ENCODE results near the gene KRTAP10-8. TPM values are rescaled to one million over a fixed set of nuclear protein-coding genes. Genes with fewer than 3 reads are reported as not detected.
A peak's percentile ranks its signal among the peaks of the same experiment; 100 is the strongest.
"Not testable (repeated sequence)": the region's sequence is repeated elsewhere in the genome, so short reads cannot be mapped to it uniquely, and the experiment has no call there.

KRTAP10-8 gene
- total RNA-seq, 2 donors from 2014 or later: not detected

DNA sequence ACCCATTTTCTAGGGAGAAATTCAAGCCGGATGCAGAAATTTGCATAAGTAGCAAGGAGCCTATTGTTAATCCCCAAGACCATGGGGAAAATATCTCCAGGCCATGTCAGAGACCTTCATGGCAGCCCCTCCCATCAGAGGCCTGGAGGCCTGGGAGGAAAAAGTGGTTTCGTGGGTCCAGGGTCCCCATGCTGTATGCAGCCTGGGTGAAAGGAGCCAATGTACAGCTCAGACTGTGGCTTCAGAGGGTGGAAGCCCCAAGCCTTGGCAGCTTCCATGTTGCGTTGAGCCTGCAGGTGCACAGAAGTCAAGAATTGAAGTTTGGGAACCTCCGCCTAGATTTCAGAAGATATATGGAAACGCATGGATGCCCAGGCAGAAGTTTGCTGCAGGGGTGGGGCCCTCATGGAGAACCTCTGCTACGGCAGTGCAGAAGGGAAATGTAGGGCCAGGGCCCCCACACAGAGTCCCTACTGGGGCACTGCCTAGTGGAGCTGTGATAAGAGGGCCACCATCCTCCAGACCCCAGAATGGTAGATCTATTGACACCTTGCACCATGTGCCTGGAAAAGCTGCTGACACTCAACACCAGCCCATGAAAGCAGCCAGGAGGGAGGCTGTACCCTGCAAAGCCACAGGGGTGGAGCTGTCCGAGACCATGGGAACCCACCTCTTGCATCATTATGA lies 1.6 kb upstream of the KRTAP10-8 start:
- peaks cover 10 to 13% of the 10 kb centered on the region in 2 donors for H3K36me3 Mint-ChIP-seq (ENCODE audit: insufficient read depth in 2 of 2)
- H3K4me3 Mint-ChIP-seq; ATAC-seq (replicated peaks in 1 of 2); H3K27me3 Mint-ChIP-seq (ENCODE audit: low read depth); DNase-seq; H3K4me1 Mint-ChIP-seq (ENCODE audit: low read depth); H3K27ac Mint-ChIP-seq: not testable (repeated sequence)
- peaks cover 9 to 12% of the 10 kb centered on the region in 2 donors for H3K9me3 Mint-ChIP-seq

DNA sequence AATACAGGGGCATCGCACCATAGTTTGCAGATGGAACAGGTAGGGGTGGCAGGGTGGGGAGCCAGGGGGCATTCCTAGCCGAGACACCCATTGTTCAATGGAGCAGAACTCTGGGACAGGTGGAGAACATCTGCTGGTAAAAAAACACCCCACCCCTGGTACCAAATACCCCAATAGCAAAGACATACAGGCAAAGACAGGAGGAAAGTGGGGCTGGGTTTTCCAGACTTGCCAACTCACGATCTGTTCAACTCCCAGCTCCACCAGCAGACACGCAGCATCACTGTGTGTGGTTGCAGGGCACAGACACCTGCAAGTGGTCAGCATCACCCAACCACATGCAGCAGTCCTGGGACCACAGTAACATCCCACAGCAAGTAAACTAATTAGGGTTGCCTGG lies 328 bp upstream of the KRTAP10-8 start:
- no peak for DNase-seq
- no peak for ATAC-seq (replicated peaks in 1 of 2)
- H3K4me3 Mint-ChIP-seq: no peak overlapping the region
- peaks cover 9 to 11% of the 10 kb centered on the region in 2 donors for H3K9me3 Mint-ChIP-seq
- peaks cover 10 to 13% of the 10 kb centered on the region in 2 donors for H3K36me3 Mint-ChIP-seq (ENCODE audit: insufficient read depth in 2 of 2)
- H3K27ac Mint-ChIP-seq: no peak overlapping the region
- peaks cover 5% of the 10 kb centered on the region for H3K4me1 Mint-ChIP-seq (ENCODE audit: low read depth)
- H3K27me3 Mint-ChIP-seq (ENCODE audit: low read depth): no peaks in the 10 kb centered on the region

DNA sequence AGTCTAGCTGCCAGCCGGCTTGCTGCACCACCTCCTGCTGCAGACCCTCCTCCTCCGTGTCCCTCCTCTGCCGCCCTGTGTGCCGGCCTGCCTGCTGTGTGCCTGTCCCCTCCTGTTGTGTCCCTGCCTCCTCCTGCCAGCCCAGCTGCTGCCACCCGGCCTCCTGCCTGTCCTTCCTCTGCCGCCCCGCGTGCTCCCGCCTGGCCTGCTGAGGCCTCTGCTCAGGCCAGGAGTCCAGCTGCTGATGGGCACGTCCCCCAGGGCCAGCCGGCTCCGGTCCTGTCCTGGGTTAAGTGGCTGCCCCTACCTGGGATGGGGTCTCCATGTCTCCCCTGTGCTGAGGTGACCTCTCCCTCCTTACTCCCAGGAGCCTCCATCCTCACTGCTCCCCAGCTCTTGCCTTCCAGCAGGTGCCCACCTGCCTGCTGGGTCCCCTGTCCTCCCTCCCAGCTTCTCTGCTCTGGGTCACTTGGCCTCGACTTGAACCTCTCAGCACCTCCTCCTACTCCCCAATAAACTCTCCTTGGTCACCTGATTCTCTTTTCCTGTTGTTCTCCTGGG lies 870 bp downstream of the KRTAP10-8 start:
- Mint-ChIP-seq H3K9me3 (peaks cover 9 to 11% of the 10 kb centered on the region in 2 donors), H3K27me3 (ENCODE audit: low read depth) (no peaks in the 10 kb centered on the region), H3K36me3 (ENCODE audit: insufficient read depth in 2 of 2) (peaks cover 10 to 13% of the 10 kb centered on the region in 2 donors), H3K4me1 (ENCODE audit: low read depth) (peaks cover 12% of the 10 kb centered on the region), H3K27ac (no peak overlapping the region), H3K4me3 (no peak overlapping the region)
- DNase-seq (no peak), ATAC-seq (replicated peaks in 1 of 2) (no peak)

DNA sequence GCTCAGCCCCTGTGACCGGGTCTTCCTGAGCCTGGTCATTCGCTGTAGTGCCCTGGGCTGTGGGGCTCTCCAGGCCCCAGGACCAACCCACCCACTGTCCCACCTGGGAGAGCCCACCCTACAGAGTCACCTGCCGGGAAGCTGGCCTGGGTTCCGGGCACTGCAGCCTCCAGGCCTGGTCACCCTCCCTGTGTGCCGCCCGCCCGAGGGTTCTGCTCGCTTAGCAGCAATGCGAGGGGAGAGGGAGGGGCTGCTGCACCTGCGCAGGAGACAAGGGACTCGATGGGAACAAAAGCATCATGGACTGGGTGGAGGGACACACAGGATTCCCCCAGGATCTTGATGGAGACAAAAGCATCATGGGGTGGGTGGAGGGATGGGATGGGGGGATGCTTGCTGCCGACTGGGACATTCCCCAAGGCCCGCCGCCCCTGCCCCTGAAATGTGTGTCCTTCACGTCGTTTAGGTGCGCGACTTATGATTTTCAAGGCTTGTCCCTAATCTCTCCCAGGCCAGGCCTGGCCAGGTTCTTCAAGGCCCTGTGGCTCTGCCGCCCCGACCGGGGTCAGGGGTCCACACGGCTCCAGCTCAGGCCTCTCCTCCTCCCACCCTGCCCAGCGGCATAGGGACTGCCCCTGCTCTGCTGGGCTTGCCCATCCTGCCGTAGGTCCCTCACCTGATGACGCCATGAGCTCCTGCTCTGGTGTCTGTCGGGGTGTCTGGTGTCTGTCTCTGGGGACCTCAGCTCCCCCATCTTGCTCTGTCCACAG lies 1.7 kb downstream of the KRTAP10-8 start:
- H3K9me3 Mint-ChIP-seq: peaks cover 12 to 13% of the 10 kb centered on the region in 2 donors
- H3K4me3 Mint-ChIP-seq: no peak overlapping the region
- no peak overlapping the region for H3K27ac Mint-ChIP-seq
- ATAC-seq (replicated peaks in 1 of 2) (no peak), DNase-seq (no peak)
- H3K36me3 Mint-ChIP-seq (ENCODE audit: insufficient read depth in 2 of 2): peaks cover 10 to 19% of the 10 kb centered on the region in 2 donors
- H3K27me3 Mint-ChIP-seq (ENCODE audit: low read depth): no peaks in the 10 kb centered on the region
- peaks cover 18% of the 10 kb centered on the region for H3K4me1 Mint-ChIP-seq (ENCODE audit: low read depth)

DNA sequence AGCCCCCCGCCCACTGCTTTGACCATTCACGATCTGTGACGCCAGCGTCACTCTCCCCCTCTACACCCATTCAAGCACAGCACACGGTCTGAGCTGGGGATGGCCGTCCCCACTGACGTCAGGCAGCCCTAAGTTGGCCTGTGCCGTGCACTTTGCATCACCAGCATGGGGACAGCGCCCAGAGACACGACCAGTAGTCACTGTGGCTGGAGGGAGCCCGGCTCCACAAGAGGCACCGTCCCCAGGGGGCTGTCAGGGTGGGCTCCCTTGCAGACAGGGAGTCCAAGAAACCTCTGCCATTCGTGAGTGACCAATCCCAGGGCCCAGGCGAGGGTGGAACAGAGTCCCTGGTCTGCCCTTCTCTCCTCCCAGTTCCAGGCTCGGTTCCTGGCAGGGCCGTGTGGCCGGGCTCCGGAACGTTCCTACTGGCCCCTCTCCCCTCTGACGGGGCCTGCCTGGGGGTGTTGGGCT lies 2.3 kb downstream of the KRTAP10-8 start:
- no peak for ATAC-seq (replicated peaks in 1 of 2)
- Mint-ChIP-seq H3K27ac (no peak overlapping the region), H3K9me3 (peaks cover 12 to 14% of the 10 kb centered on the region in 2 donors), H3K36me3 (ENCODE audit: insufficient read depth in 2 of 2) (peaks cover 14 to 20% of the 10 kb centered on the region in 2 donors), H3K4me3 (no peak overlapping the region), H3K4me1 (ENCODE audit: low read depth) (peaks cover 24% of the 10 kb centered on the region), H3K27me3 (ENCODE audit: low read depth) (no peaks in the 10 kb centered on the region)
- DNase-seq: no peak

DNA sequence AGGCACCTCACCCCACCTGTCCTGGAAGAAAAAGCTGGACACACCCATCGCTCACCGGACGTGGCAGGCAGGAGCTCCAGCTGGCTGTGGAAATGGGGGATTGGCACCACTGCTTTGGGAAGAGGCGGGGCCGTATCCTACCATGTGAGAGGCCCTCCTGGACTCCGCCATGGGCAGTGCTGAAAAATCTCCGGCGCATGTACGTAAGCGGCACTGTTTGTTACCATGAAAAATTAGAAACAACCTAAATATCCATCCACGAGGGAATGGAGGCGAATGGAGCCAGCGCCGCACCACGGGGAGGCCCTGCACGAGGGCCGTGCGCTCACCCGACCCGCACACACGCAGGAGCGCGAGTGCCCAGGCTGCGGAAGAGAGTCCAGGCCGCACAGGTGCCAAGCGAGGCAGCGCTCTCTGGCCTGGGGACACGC lies 3.1 kb downstream of the KRTAP10-8 start:
- no peak for DNase-seq
- H3K4me3 Mint-ChIP-seq: no peak overlapping the region
- peaks cover 26% of the 10 kb centered on the region for H3K4me1 Mint-ChIP-seq (ENCODE audit: low read depth)
- H3K27ac Mint-ChIP-seq: no peak overlapping the region
- no peak for ATAC-seq (replicated peaks in 1 of 2)
- peaks cover 18 to 22% of the 10 kb centered on the region in 2 donors for H3K36me3 Mint-ChIP-seq (ENCODE audit: insufficient read depth in 2 of 2)
- H3K9me3 Mint-ChIP-seq: peaks cover 13 to 15% of the 10 kb centered on the region in 2 donors
- no peaks in the 10 kb centered on the region for H3K27me3 Mint-ChIP-seq (ENCODE audit: low read depth)

GRCh38 chr21:44615466-44615865 lies 3.6 kb downstream of the KRTAP10-8 start:
- Mint-ChIP-seq H3K4me1 (ENCODE audit: low read depth) (peaks cover 26% of the 10 kb centered on the region), H3K4me3 (no peak overlapping the region), H3K27me3 (ENCODE audit: low read depth) (no peaks in the 10 kb centered on the region), H3K9me3 (peaks cover 15 to 17% of the 10 kb centered on the region in 2 donors), H3K27ac (no peak overlapping the region), H3K36me3 (ENCODE audit: insufficient read depth in 2 of 2) (peaks cover 20 to 22% of the 10 kb centered on the region in 2 donors)
- DNase-seq: no peak
- no peak for ATAC-seq (replicated peaks in 1 of 2)

GRCh38 chr21:44615911-44616590 lies 4.2 kb downstream of the KRTAP10-8 start:
- H3K36me3 Mint-ChIP-seq (ENCODE audit: insufficient read depth in 2 of 2): peaks cover 24 to 28% of the 10 kb centered on the region in 2 donors
- no peak for DNase-seq
- peaks cover 26% of the 10 kb centered on the region for H3K4me1 Mint-ChIP-seq (ENCODE audit: low read depth)
- H3K9me3 Mint-ChIP-seq: peaks cover 19 to 22% of the 10 kb centered on the region in 2 donors
- H3K27ac Mint-ChIP-seq: no peak overlapping the region
- ATAC-seq (replicated peaks in 1 of 2): no peak
- no peak overlapping the region for H3K4me3 Mint-ChIP-seq
- no peaks in the 10 kb centered on the region for H3K27me3 Mint-ChIP-seq (ENCODE audit: low read depth)

DNA sequence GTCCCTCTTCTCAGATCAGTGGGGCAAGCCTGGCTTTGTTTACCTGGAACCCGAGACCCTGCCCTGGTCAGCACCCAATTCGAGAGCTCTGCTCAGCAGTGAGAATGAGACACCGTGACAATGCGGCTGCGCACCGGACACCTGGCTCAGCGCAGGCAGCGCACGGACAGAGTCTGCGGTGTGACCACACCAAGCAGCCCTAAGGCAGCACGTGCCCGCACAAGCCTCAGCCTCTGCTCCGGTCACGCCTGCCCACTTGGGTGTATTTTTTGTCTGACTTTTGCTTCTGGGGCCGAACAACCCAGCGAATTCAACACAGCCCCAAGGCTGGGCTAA lies 4.7 kb downstream of the KRTAP10-8 start:
- Mint-ChIP-seq H3K27ac (no peak overlapping the region), H3K4me1 (ENCODE audit: low read depth) (peaks cover 26% of the 10 kb centered on the region), H3K36me3 (ENCODE audit: insufficient read depth in 2 of 2) (peaks cover 22 to 28% of the 10 kb centered on the region in 2 donors), H3K9me3 (peaks cover 19% of the 10 kb centered on the region in 2 donors), H3K4me3 (no peak overlapping the region), H3K27me3 (ENCODE audit: low read depth) (no peaks in the 10 kb centered on the region)
- DNase-seq: no peak
- ATAC-seq (replicated peaks in 1 of 2): no peak

GRCh38 chr21:44617071-44617501 lies 5.2 kb downstream of the KRTAP10-8 start:
- H3K36me3 Mint-ChIP-seq (ENCODE audit: insufficient read depth in 2 of 2): peaks cover 22 to 28% of the 10 kb centered on the region in 2 donors
- ATAC-seq (replicated peaks in 1 of 2): no peak
- H3K4me1 Mint-ChIP-seq (ENCODE audit: low read depth): peaks cover 26% of the 10 kb centered on the region
- no peak for DNase-seq
- H3K4me3 Mint-ChIP-seq: no peak overlapping the region
- H3K27ac Mint-ChIP-seq: no peak overlapping the region
- H3K9me3 Mint-ChIP-seq: peaks cover 19% of the 10 kb centered on the region in 2 donors
- H3K27me3 Mint-ChIP-seq (ENCODE audit: low read depth): no peaks in the 10 kb centered on the region

DNA sequence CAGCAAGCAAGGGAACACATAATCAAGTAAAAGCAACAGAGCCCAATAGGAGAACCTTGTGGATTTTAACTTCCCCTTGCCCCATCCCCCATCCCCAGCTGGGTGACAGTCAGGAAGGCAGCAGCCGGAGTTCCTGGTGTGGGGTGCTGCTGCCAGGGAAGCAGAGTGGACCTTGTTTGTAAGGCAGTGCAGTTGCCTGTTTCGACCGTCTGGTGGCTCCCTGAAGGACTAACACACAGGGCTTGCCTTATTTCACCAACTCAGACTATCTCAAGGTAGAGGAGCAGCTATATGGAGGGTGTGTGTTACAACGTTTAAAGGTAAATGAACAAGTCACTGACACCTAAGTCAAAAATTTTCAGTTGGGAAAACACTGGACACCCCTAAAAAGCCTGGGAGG lies 6.6 kb downstream of the KRTAP10-8 start:
- Mint-ChIP-seq H3K27ac (peak overlapping the region; percentile 91), H3K4me1 (ENCODE audit: low read depth) (peaks cover 26% of the 10 kb centered on the region), H3K4me3 (peak overlapping the region; percentile 61 to 74), H3K36me3 (ENCODE audit: insufficient read depth in 2 of 2) (peaks cover 28 to 31% of the 10 kb centered on the region in 2 donors), H3K9me3 (peaks cover 26% of the 10 kb centered on the region in 2 donors), H3K27me3 (ENCODE audit: low read depth) (no peaks in the 10 kb centered on the region)
- ATAC-seq (replicated peaks in 1 of 2) (peak; percentile 45 to 56), DNase-seq (peak in 1 of 2 donors; percentile 8)

GRCh38 chr21:44618909-44619308 lies 7.0 kb downstream of the KRTAP10-8 start:
- peaks cover 26% of the 10 kb centered on the region for H3K4me1 Mint-ChIP-seq (ENCODE audit: low read depth)
- DNase-seq (peak; percentile 43 to 59), ATAC-seq (replicated peaks in 1 of 2) (peak; percentile 78 to 97)
- peaks cover 30% of the 10 kb centered on the region in 2 donors for H3K9me3 Mint-ChIP-seq
- peaks cover 32 to 35% of the 10 kb centered on the region in 2 donors for H3K36me3 Mint-ChIP-seq (ENCODE audit: insufficient read depth in 2 of 2)
- H3K27me3 Mint-ChIP-seq (ENCODE audit: low read depth): no peaks in the 10 kb centered on the region
- peak overlapping the region; percentile 61 to 74 for H3K4me3 Mint-ChIP-seq
- H3K27ac Mint-ChIP-seq: peak overlapping the region; percentile 91

All from activated T-cell treated with anti-CD3 and anti-CD28 coated beads, Interleukin-2, amount 50 U/mL, for 72 hours (primary cell).